DMS153 treated with DMSO at 0.1 percent for 48 hours (cell line): ENCODE results near the gene GALNS.
A peak's percentile ranks its signal among the peaks of the same experiment; 100 is the strongest.

ENCODE experiments used
- DNase-seq: peaks from one replicate; lab custom pipeline; 2025; ENCODE audit not compliant: unreplicated experiment; lab: John Stamatoyannopoulos, UW

The GALNS gene

GRCh38 chr16:88820385-88821025 is 36.2 kb downstream of the GALNS start:
- DNase-seq: no peak

DNA sequence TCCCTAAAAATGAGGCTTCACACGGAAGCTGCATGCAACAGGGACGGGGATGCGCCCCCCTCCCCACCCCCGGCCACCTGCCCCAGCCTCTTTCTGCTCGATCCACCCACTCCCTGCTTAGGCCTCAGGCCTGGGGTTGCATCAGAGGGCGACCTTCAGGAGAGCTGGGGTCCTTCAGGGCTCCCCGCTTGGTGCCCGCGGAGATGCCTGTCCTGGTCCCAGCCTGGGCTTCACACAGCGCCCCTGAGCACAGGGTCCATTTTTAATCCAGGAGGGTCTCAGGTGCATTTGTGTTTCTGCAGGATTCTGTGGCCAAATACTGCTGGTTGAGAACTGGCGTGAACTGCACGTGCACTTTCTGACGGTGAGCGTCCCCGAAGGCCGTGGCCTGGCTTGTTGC is 37.6 kb downstream of the GALNS start:
- no peak for DNase-seq

DNA sequence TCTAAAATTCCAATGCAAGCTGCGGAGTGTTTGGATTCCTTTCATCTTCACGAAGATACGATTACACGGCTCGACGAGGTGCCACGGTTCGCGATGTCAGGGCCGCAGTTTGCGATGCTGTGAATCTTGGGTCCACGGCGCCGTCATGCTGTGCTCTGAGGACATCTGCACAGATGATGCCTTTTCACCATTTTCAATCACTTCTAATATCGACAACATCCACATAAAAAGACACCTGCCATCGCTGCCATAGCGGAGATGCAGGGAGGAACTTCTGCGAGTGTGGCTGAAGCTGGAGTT is 38.2 kb downstream of the GALNS start:
- DNase-seq: no peak

DNA sequence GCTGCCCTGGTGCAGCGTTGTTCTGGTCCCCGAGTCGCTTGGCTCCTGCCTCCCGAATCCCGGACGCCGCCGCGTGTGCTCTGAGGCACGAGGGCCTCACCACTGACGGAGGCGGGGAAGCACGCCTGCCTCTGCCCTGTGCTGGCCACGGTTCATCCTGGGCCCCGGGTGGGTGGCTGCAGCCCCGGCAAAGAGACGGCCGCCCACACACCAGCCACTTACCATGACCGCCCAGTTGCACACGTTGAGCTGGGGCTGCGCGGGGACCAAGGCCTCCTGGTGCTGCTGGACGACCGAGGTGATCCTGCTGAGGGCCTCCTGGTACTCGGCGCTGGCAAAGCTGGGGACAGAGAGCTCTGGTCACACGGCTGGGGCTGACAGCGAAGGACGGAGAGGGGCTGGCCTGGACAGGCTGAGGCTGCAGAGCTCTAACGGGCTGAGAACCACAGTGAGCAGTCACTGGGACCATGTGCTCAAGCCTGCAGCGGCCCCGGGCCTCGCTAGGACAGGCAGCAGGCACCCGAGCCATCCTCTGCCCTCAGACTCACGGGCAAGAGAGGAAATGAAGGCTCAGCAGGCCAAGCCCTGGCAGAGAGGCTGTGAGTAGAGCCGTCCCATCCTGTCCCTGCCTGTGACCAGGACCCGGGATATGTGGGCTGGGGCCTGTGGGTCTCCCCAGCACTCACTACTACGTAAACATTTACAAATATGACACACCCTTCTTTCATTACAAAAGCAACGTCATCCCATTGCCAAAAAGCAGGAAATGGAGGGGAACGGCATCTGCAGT is 38.8 kb downstream of the GALNS start:
- no peak for DNase-seq

DNA sequence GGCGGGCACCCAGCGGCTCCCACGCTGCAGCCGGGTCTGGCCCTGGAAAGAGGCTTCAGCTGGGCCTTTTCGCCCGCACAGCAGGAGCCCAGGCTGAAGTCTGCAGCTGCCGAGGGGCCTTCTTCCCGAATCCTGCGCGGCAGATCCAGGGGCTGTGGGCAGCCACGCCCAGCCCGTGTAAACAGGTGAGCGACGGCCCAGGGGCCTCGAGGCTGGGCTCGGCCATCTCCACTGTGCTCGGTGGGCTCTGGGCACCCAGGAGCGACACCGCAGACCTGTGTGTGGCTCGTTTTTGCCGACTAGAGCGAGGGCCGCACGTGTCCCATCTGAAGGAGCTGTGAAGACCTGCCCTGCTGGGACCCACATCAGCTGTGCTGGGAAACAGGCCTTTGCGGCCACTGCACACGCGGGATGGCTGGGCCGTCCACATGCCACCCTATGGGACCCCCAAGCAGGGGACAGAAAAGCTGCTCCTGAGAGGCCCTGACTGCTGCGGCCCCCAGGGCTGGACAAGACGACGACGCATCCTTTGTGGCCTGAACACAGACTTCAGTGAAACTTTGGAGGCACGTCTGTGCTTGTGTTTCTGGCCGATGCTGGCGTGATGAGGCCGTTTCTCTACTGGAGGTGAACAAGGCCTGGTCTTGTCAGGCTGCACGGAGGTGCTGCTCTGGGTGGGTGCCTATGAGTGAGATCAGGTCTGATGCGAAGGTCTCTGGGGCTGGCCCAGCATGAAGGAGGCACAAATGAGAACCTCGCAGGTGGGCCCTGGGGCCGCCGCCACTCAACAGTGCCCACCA is 39.8 kb downstream of the GALNS start:
- no peak for DNase-seq

GRCh38 chr16:88815901-88816589 is 40.7 kb downstream of the GALNS start:
- DNase-seq: peak; percentile 40

DNA sequence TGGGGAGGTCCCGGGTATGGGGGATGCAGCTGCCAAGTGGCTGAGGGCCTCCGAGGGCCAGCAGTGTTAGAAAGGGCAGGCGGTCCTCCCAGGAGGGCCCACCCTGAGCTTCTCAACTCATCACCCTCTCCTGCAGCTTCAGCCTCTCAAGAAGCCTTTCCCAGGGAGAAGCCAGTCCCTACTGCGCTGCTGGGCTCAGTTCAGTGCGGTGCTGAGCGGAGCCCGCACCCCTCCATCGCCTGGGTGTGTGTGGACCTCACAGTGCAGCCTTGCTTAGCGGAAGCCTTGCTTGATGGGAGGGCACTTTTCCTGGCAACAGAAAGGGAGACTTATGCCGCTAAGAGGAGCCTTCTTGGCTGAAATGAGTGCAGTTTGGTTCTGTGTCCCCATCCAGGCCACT is 41.5 kb downstream of the GALNS start:
- no peak for DNase-seq

DNA sequence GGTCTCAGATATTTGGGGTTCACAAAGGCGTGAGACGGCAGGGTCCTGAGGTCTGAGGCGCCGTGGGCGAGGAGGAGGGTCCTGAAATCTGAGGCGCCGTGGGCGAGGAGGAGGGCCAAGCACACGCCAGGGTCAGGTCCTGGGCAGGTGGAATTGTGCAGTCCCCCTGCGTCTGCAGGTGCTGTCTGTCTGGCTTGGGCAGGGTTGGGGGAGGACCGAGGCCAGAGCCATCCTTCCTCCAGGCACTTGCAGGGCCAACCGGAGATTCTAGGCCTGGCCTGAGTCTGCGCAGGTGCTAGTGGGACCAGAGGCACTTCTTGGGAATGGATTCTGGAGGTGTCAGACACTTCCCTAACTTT is 42.6 kb downstream of the GALNS start:
- no peak for DNase-seq

DNA sequence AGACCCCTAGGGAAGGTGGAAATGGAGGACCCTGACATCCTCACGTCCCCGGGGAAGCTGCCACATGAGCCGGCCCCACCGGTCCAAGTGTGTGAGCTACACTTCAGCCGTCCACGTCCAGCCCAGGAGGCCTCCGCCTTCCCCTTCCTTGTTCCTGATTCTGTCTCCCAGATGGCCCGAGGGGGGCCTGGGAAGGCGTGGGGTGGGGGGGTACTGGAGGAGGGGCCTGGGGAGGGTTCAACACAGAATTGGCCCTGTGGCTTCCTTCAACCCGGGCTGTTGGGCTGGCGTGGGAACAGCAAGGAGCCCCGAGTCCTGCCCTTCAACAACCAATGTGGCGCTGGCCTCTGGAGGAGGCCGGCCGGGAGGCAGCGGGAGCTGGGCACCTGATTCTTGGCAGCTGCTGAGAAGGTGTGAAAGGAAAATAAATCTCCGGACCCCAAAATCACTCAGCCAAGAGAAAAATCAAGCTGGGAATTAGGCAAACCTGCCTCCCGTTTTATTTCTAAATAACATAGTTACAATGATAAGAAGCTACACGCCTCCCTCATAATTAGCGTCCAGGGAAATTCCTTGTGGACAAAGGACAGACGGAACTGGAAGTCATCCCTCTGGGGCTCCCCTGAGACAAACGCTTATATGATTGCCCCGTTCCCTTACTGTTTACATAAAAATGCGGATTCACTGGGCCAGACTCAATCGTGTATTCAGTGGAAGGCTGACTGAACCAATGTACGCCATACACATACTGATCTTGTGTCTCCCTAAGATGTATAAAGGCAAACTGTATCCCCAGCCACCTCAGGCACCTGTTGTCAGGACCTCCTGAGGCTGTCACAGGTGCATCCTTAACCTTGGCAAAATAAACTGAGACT is 43.2 kb downstream of the GALNS start:
- DNase-seq: peak; percentile 10

- no peak for DNase-seq
Observed at GRCh38 chr16:88812513-88813268, 44.1 kb downstream of the GALNS start.

- DNase-seq: peak; percentile 73
Observed at GRCh38 chr16:88811769-88812512, 44.8 kb downstream of the GALNS start, which contains the start of gene APRT. TSS of gene APRT (minus strand) at chr16:88811928. CDS start at chr16:88811899, 29 bp downstream.

DNA sequence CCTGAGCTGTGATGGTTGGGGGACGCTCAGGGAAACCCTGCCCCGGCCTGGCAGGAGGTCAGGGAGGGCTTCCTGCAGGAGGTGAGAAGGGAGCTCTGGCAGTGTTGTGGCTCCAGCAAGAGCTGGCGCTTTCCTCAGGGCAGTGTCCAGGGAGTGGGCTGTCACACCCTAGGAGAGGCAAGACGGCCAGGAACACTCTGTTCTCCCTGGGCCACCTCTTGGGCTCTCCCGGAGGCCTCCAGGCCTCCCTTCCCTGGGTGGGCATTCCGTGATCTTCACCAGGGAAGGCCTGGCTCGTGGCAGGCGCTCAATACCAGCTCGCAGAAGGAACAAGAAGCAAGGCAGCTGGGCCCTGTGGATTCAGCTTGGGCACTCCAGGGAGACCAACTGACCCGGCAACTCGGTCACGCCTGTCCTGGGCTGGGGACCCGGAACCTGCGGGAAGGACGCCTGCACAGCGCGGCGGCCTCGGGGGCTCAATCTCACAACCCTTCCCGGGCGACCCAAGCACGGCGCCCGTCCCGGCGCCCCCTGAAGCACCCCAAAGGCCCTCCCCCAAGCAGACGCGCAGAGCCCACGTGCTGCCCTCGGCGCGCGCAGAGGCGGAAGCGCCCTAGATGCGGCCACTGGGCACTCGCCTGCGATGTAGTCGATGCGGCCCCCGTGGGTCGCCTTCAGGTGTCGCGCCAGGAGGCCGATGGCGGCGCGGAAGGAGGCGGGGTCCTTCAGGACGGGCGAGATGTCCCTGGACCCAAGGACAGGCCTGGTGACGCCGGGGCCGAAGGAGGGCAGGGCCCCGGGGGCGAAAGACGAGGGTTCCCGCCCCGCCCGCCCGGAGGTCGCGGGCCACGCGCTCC is 45.6 kb downstream of the GALNS start:
- DNase-seq: peak; percentile 18

DNA sequence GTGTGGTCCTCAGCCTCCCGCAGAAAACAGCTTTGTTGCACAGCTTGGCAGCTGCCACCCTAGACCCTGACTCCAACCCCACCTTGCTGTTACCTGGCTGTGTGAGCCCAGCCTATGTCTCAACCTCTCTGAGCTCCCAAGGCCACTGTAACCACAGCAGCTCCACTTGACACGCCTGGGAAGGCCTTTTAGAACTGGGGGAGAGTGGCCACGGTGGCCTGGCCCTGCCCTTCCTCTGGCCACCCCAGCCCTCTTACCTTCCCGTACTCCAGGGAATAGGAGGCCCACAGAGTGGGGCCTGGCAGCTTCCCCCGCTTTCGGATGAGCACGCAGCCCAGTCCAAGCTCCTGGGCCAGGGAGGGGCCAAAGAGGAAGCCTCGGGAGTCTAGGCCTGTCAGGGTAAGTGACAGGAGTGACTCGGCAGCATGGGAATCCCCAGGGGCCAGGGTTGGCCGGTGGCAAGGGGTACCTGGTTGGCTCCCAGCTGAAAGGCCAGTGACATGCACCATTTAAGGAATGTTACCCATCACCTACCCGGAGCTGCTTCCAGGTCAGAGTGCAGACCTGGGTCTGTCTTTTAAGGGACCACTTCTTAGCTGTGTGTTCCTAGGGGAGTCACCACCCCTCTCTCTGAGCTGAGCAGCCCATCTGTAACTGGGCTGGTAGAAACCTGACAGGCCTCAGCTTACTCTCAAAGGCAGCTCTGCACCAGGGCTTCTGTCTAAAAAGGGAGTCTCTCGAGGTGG is 46.4 kb downstream of the GALNS start:
- no peak for DNase-seq

DNA sequence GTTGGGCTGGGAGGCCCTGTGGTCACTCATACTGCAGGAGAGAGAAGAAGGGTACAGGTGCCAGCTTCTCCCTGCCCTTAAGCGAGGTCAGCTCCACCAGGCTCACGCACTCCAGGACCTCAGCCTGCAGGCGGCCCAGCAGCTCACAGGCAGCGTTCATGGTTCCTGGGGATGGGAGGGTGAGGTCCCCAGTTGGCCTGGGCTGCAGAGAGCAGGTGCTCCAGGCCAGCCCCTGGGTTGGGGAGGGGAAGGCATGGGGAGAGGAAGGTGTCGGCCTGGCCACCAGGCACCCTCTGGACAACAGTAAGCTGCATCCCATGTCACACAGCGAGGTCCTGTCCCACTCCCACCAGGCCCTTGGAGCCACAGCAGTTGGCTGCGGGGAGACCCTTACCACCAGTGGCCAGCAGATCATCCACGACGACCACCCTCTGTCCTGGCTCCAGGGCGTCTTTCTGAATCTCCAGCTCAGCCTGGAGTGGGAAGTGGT is 47.0 kb downstream of the GALNS start:
- no peak for DNase-seq

DNA sequence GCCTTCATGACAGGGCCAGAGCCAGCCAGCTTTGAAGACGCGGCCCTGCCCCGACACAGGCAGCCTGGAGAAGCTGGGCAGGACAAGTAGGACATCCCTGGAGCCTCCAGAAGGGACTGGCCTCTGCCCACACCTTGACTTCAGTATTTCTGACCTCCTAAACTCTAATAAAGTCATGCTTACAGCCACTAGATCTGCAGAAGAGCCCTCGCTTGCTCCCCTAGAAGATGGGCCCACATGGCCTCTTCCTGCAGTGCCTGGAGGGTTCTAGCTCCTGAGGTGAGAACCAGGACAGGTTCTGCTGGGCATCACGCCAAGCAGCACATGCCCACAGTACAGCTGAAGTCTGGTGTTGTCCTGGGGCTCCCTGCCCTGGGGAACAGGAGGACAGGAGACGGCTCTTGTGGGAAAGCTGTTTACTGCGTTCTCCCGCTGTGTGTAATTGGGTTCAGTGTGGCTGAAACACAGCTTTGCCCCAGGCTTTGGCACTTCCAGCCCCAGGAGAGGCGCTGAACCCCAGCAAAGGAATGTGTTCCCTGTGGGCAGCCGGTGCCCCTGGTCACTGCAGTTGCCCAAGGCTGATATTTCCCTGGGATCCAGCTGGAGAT is 47.6 kb downstream of the GALNS start:
- no peak for DNase-seq

- DNase-seq: no peak
Observed at GRCh38 chr16:88807626-88808453, 48.9 kb downstream of the GALNS start.
